Esophagus muscularis mucosa (tissue), 4 donors: ENCODE data around the gene SLC6A11. TPM values are rescaled to one million over a fixed set of nuclear protein-coding genes. Genes with fewer than 3 reads are reported as not detected.

Experiments
- DNase-seq: peaks from one replicate; pipeline ENCODE4 v3.0.0-alpha.2; 2017; ENCODE audit errors: extremely low spot score
- H3K27ac ChIP-seq, 4 donors: fragments of 200-600 bp; sonication (generic); replicated peaks in 1 of 4; 1 replicate in 3 of 4; 2 replicates in 1 of 4; pipeline ENCODE4 v1.5.1; 2016 to 2019; ENCODE audit warnings: mild to moderate bottlenecking in 1 of 4
- H3K27me3 ChIP-seq, 4 donors: fragments of 200-600 bp; sonication (generic); one replicate each; pipeline versions ENCODE4 v1.5.1 to v1.6.0; 2016 to 2019
- H3K36me3 ChIP-seq, 4 donors: fragments of 200-600 bp; sonication (generic); one replicate each; pipeline ENCODE4 v1.5.1; 2016 to 2019
- H3K4me1 ChIP-seq, 4 donors: fragments of 200-600 bp; sonication (generic); one replicate each; pipeline ENCODE4 v1.5.1; 2016 to 2019
- H3K4me3 ChIP-seq, 4 donors: fragments of 200-600 bp; sonication (generic); 1 replicate in 2 of 4; 2 replicates in 2 of 4; pipeline ENCODE4 v1.5.1; 2016 to 2019; ENCODE audit warnings: mild to moderate bottlenecking in 4 of 4, moderate library complexity in 1 of 4
- H3K9me3 ChIP-seq, 4 donors: fragments of 200-600 bp; sonication (generic); 1 replicate in 3 of 4; 2 replicates in 1 of 4; pipeline ENCODE4 v1.5.1; 2016 to 2019
- EP300 ChIP-seq: sonication (generic); formaldehyde crosslinking; IDR thresholded peaks from one replicate; pipeline ENCODE4 v1.6.1; 2017; ENCODE audit warnings: antibody characterized with exemption
- POLR2A ChIP-seq: fragments of 450-650 bp; IDR thresholded peaks from one replicate; pipeline ENCODE4 v1.6.1; 2017; ENCODE audit warnings: antibody characterized with exemption, moderate library complexity, mild to moderate bottlenecking, low read depth
- POLR2AphosphoS5 ChIP-seq, 2 donors: sonication (generic); formaldehyde crosslinking; IDR thresholded peaks; one replicate each; pipeline ENCODE4 v1.6.1; 2017; ENCODE audit warnings: antibody characterized with exemption in 2 of 2
- WGBS: methylation state at CpG from one replicate; pipeline ENCODE4 v1.1.5; 2018; 5-methylcytosine and 5-hydroxymethylcytosine counted together
- intact Hi-C: fragments of 100-400 bp; cut with DNase I; formaldehyde crosslinking; loops from one replicate; pipeline ENCODE4 v1.15.1; 2023
- total RNA-seq, 4 donors: library from RNA; depleted of rRNA; stranded (reverse); fragments of >200 nt; gene quantifications; one replicate each; pipeline versions ENCODE4 v1.1.0 to v1.2.1, GENCODE V29; 2016
- TF ChIP-seq, protein P1 (sequence below), 3 experiments: fragments of 200-600 bp in 2 of 3; fragments of 450-650 bp in 1 of 3; sonication (generic) in 2 of 3; IDR thresholded peaks; one replicate each; pipeline ENCODE4 v1.5.1; 2017 to 2019; ENCODE audit warnings: antibody characterized with exemption in 3 of 3, mild to moderate bottlenecking in 2 of 3, moderate library complexity in 1 of 3

SLC6A11 gene
- total RNA-seq, 4 donors from 2014 or later, result not detected

GRCh38 chr3:10822708-10823515 is 6.9 kb downstream of the SLC6A11 start:
- DNase-seq, result no peak
- Histone ChIP-seq H3K36me3 (no peaks in the 10 kb centered on the region), H3K27me3 (no peaks in the 10 kb centered on the region), H3K9me3 (peaks cover 0 to 21% (median 7%) of the 10 kb centered on the region in 4 donors), H3K4me1 (no peaks in the 10 kb centered on the region), H3K27ac (no peak overlapping the region), H3K4me3 (no peak overlapping the region)
- TF ChIP-seq POLR2A (no peak), EP300 (no peak), POLR2AphosphoS5 (IDR thresholded peaks at IDR 0.05) (no peak)
- TF ChIP-seq, protein P1, sequence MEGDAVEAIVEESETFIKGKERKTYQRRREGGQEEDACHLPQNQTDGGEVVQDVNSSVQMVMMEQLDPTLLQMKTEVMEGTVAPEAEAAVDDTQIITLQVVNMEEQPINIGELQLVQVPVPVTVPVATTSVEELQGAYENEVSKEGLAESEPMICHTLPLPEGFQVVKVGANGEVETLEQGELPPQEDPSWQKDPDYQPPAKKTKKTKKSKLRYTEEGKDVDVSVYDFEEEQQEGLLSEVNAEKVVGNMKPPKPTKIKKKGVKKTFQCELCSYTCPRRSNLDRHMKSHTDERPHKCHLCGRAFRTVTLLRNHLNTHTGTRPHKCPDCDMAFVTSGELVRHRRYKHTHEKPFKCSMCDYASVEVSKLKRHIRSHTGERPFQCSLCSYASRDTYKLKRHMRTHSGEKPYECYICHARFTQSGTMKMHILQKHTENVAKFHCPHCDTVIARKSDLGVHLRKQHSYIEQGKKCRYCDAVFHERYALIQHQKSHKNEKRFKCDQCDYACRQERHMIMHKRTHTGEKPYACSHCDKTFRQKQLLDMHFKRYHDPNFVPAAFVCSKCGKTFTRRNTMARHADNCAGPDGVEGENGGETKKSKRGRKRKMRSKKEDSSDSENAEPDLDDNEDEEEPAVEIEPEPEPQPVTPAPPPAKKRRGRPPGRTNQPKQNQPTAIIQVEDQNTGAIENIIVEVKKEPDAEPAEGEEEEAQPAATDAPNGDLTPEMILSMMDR (IDR thresholded peaks at IDR 0.05), result no peak
- WGBS, result 74% methylated on average over 5 of the region's 5 CpGs
- intact Hi-C loops, result no loop called here

GRCh38 chr3:10823516-10823818 is 7.4 kb downstream of the SLC6A11 start:
- DNase-seq, result no peak
- Histone ChIP-seq H3K9me3 (peaks cover 0 to 21% (median 7%) of the 10 kb centered on the region in 4 donors), H3K4me1 (no peaks in the 10 kb centered on the region), H3K27ac (no peak overlapping the region), H3K4me3 (no peak overlapping the region), H3K36me3 (no peaks in the 10 kb centered on the region), H3K27me3 (no peaks in the 10 kb centered on the region)
- 84% methylated on average over 2 of the region's 2 CpGs for WGBS
- TF ChIP-seq POLR2AphosphoS5 (IDR thresholded peaks at IDR 0.05) (no peak), POLR2A (no peak), EP300 (no peak)
- TF ChIP-seq, protein P1 (IDR thresholded peaks at IDR 0.05), result no peak
- intact Hi-C loops, result no loop called here

- H3K27ac ChIP-seq, result no peak overlapping the region
- H3K4me3 ChIP-seq, result no peak overlapping the region
- no peaks in the 10 kb centered on the region for H3K27me3 ChIP-seq
- intact Hi-C loops, result no loop called here
- peaks cover 0 to 21% (median 7%) of the 10 kb centered on the region in 4 donors for H3K9me3 ChIP-seq
- no peak for DNase-seq
- 100% methylated on average over 1 of the region's 1 CpG for WGBS
- TF ChIP-seq, protein P1 (IDR thresholded peaks at IDR 0.05), result no peak
- TF ChIP-seq POLR2AphosphoS5 (IDR thresholded peaks at IDR 0.05), result no peak
- TF ChIP-seq EP300, result no peak
- TF ChIP-seq POLR2A, result no peak
- H3K36me3 ChIP-seq, result no peaks in the 10 kb centered on the region
- H3K4me1 ChIP-seq, result no peaks in the 10 kb centered on the region
Measured at GRCh38 chr3:10824468-10824867, 8.4 kb downstream of the SLC6A11 start.

GRCh38 chr3:10833855-10834414 is 17.9 kb downstream of the SLC6A11 start:
- DNase-seq, result no peak
- 48% methylated on average over 3 of the region's 3 CpGs for WGBS

More at GRCh38 chr3:10833855-10834414, 17.9 kb downstream of the SLC6A11 start:
- Histone ChIP-seq H3K27me3 (no peaks in the 10 kb centered on the region), H3K4me1 (peaks cover 4 to 10% (median 8%) of the 10 kb centered on the region in 4 donors), H3K4me3 (no peak overlapping the region), H3K27ac (no peak overlapping the region), H3K36me3 (no peaks in the 10 kb centered on the region), H3K9me3 (no peaks in the 10 kb centered on the region)
- intact Hi-C loops, result no loop called here
- TF ChIP-seq, protein P1 (IDR thresholded peaks at IDR 0.05), result no peak
